Fibroblast of the aortic adventitia (primary cell): ENCODE data around the gene HBG2. TPM values are rescaled to one million over a fixed set of nuclear protein-coding genes. Genes with fewer than 3 reads are reported as not detected.
A peak's percentile ranks its signal among the peaks of the same experiment; 100 is the strongest.
"Not testable (repeated sequence)": the region's sequence is repeated elsewhere in the genome, so short reads cannot be mapped to it uniquely, and the experiment has no call there.

Experiments
- DNase-seq: peaks from one replicate; pipeline ENCODE4 v3.0.0-alpha.2; 2010; ENCODE audit warnings: low read depth
- H3K4me3 ChIP-seq: 2 replicates; pipeline ENCODE4 v1.5.1; 2011; ENCODE audit warnings: low read depth, mild to moderate bottlenecking, control low read depth, low read length, moderate library complexity
- total RNA-seq: library from RNA; depleted of rRNA; stranded (reverse); fragments of >200 nt; gene quantifications from 2 replicates; pipeline ENCODE4 v1.2.3, GENCODE V29; 2012; ENCODE audit warnings: low replicate concordance
- TF ChIP-seq, protein P1 (sequence below): IDR thresholded peaks from 2 replicates; pipeline ENCODE4 v1.5.1; 2011; ENCODE audit warnings: mild to moderate bottlenecking, low read length, control low read depth, inconsistent platforms; ENCODE audit not compliant: insufficient read depth

The HBG2 gene
- total RNA-seq, result not detected in 2 replicates

DNA sequence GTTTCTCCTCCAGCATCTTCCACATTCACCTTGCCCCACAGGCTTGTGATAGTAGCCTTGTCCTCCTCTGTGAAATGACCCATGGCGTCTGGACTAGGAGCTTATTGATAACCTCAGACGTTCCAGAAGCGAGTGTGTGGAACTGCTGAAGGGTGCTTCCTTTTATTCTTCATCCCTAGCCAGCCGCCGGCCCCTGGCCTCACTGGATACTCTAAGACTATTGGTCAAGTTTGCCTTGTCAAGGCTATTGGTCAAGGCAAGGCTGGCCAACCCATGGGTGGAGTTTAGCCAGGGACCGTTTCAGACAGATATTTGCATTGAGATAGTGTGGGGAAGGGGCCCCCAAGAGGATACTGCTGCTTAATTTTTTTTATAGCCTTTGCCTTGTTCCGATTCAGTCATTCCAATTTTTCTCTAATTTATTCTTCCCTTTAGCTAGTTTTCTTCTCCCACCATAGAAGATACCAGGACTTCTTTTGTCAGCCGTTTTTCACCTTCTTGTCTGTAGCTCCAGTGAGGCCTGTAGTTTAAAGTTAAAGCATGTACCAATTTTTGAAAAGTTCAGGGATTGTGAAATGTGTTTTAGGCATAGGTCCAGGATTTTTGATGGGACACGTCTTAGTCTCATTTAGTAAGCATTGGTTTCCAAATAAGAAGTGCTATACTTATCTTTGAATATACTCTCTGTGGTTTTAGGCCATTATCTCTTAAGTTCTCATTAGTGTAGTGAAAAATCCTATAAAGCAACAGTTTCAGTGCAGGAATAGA lies at the start of gene HBG2:
Gene HBG2, minus strand, starts transcription at position 136 of the 768 bp plus-strand sequence. Its CDS starts 53 bp downstream, at position 83.
- peak; percentile 40 for DNase-seq
- not testable (repeated sequence) for H3K4me3 ChIP-seq

DNA sequence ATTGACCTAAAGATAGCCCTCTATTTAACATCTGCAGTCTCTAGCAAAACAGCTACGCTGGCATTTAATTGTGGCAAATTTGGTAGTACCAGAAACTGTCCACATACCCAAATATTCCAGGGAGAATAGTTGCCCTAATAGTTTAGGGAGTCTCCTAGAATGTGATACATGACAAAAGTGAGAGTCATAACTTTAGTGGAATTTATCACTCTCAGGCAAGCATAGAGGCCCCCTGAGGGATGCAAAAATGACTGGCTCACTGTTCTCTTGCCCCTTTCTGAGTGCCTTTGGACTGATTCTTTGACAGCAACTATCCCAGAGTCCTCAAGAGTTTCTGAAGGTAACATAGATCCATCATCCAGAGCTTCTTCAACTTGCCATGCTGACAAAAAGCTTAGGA lies 49.5 kb upstream of the HBG2 start:
- H3K4me3 ChIP-seq, result no peak overlapping the region
- TF ChIP-seq, protein P1, sequence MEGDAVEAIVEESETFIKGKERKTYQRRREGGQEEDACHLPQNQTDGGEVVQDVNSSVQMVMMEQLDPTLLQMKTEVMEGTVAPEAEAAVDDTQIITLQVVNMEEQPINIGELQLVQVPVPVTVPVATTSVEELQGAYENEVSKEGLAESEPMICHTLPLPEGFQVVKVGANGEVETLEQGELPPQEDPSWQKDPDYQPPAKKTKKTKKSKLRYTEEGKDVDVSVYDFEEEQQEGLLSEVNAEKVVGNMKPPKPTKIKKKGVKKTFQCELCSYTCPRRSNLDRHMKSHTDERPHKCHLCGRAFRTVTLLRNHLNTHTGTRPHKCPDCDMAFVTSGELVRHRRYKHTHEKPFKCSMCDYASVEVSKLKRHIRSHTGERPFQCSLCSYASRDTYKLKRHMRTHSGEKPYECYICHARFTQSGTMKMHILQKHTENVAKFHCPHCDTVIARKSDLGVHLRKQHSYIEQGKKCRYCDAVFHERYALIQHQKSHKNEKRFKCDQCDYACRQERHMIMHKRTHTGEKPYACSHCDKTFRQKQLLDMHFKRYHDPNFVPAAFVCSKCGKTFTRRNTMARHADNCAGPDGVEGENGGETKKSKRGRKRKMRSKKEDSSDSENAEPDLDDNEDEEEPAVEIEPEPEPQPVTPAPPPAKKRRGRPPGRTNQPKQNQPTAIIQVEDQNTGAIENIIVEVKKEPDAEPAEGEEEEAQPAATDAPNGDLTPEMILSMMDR, result no peak
- DNase-seq, result no peak

DNA sequence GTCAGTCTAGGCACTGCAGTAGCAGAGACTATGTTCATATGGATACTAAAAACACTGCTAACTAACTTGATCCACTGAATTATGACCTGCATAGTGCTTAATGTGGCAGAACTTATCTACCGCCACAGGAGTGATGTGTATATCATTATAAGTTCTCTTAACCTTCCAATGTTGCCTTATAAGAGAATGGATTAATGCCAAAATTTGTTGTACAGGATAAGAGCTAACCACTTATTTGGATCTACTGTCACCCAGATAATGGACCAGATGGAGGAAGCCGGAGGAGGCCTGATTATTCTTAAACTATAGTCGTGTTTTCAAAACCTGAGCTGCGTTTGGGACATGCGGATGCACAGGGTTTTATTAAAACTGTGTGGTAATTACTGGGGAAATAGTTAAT lies 49.0 kb upstream of the HBG2 start:
- TF ChIP-seq, protein P1, result no peak
- no peak for DNase-seq
- H3K4me3 ChIP-seq, result no peak overlapping the region

DNA sequence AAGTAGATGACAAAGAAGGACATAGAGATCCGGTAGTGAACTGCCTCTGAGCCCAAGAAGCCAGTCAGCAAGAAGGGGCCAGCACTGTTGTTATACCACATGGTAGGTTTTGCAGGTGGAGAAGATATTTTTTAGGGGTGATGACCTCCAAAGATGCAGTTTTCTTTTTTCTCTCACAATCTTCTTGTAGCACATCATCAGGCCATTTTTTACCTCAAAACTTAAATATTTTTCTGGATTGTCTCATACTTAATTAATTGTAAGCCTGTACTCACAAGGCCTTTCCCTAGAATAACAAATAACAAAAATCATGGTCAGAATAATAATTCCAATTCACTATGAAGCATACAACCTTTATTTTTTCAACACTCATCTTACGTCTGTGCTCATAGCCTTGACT lies 47.3 kb upstream of the HBG2 start, which contains the start of gene OR51B4:
Gene OR51B4, minus strand, starts transcription at position 101 of the 400 bp plus-strand sequence. Its CDS starts 0 bp downstream, at position 101.
- TF ChIP-seq, protein P1, result no peak
- no peak within 1 kb of the TSS for H3K4me3 ChIP-seq
- DNase-seq, result no peak

DNA sequence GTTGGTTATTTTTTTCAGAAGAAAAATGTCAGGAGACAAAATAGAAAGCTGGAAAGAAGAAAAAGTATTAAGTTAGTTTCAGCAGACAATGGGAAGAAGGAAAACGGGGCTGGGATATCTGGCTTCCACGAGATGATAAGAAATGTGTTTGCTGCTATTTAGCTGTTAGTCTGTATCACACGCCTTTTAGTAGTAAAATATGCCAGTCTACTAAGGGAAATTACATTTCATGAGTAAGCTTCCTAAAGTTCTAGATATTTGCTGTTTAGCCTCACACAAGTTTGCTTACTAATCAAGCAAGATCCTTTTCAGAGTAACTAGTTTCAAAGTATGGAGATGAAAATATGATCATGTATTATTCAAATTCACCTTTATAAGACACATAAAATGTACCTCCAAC lies 45.7 kb upstream of the HBG2 start:
- TF ChIP-seq, protein P1, result no peak
- no peak overlapping the region for H3K4me3 ChIP-seq
- DNase-seq, result peak; percentile 22

DNA sequence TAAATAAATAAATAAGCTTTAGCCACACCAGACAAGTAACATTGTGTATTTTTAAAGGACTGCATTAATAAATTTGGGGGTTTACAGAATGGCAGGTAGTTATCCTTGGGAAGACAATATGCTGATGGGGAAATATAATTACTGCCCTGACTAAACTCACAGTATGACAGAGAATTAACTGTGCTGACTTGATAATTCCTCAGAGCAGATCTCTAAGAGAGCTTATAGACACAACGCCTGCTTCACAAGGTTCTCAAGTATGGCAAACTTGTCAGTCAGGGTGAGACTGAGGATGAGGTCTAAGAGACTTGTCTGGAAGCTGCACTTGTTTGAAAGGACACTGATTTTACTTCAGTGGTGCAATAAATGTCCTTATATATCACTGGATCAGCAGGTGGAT lies 43.9 kb upstream of the HBG2 start:
- TF ChIP-seq, protein P1, result no peak
- no peak for DNase-seq
- no peak overlapping the region for H3K4me3 ChIP-seq

DNA sequence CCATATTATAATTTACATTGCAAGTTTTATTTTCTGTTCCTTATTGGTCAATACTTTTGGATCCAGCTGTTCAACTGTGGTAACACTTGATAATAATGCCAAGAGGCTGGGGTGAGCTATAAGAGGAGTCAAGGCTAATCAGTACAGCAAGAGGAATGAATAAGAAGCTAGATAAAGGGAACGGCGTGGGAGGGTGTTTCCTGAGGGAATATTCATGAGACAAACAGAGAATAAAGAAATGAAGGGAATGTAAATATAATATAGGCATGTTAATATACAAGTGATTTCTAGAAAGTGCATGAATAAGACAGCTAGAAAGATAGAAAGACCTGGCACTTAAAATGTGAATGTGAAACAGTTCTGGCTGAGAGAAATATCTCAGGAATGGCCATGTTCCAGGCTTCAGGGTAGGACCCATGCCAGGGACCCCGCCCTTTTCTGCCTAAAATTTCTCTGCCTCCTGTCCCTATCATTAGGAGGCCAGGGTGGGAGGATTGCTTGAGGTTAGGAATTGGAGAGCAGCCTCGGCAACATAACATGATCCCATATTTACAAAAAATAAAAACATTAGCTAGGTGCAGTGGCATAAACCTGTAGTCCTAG lies 43.2 kb upstream of the HBG2 start:
- DNase-seq, result peak; percentile 61
- H3K4me3 ChIP-seq, result no peak overlapping the region
- TF ChIP-seq, protein P1, result no peak

DNA sequence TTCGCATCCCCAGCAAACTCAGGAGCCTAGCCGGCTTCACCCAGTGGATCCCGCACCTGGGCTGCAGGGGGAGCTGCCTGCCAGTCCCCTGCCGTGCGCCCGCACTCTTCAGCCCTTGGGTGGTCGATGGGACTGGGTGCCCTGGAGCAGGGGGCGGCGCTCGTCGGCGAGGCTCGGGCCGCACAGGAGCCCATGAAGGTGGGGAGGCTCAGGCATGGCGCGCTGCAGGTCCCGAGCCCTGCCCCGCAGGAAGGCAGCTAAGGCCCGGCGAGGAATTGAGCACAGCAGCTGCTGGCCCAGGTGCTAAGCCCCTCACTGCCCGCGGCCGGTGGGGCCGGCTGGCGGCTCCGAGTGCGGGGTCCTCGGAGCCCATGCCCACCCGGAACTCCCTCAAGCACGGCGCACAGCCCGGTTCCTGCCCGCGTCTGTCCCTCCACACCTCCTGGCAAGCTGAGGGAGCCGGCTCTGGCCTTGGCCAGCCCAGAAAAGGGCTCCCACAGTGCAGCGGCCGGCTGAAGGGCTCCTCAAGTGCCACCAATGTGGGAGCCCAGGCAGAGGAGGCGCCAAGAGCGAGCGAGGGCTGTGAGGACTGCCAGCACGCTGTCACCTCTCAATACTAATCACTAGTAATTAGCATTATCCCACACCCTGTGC lies 39.9 kb upstream of the HBG2 start:
- not testable (repeated sequence) for H3K4me3 ChIP-seq, DNase-seq
